ENCODE data around the gene GRWD1. TPM values are rescaled to one million over a fixed set of nuclear protein-coding genes. Genes with fewer than 3 reads are reported as not detected.

The GRWD1 gene
- total RNA-seq, 1 donor from 2014 or later = 10.6 TPM

GRCh38 chr19:48477067-48477685, 31.4 kb downstream of the GRWD1 start:
- Mint-ChIP-seq H3K27me3 (ENCODE audit: insufficient read depth, low read depth) (peaks cover 18% of the 10 kb centered on the region), H3K36me3 (peaks cover 35% of the 10 kb centered on the region), H3K9me3 (no peaks in the 10 kb centered on the region), H3K4me1 (peaks cover 13% of the 10 kb centered on the region), H3K27ac (no peak overlapping the region), H3K4me3 (no peak overlapping the region)
- H3K4me1 ChIP-seq = no peaks in the 10 kb centered on the region
- H3K9ac ChIP-seq = no peak overlapping the region
- no peaks in the 10 kb centered on the region for H3K27me3 ChIP-seq
- H3K9me3 ChIP-seq (ENCODE audit: low read depth) = no peaks in the 10 kb centered on the region
- TF ChIP-seq, protein P1, sequence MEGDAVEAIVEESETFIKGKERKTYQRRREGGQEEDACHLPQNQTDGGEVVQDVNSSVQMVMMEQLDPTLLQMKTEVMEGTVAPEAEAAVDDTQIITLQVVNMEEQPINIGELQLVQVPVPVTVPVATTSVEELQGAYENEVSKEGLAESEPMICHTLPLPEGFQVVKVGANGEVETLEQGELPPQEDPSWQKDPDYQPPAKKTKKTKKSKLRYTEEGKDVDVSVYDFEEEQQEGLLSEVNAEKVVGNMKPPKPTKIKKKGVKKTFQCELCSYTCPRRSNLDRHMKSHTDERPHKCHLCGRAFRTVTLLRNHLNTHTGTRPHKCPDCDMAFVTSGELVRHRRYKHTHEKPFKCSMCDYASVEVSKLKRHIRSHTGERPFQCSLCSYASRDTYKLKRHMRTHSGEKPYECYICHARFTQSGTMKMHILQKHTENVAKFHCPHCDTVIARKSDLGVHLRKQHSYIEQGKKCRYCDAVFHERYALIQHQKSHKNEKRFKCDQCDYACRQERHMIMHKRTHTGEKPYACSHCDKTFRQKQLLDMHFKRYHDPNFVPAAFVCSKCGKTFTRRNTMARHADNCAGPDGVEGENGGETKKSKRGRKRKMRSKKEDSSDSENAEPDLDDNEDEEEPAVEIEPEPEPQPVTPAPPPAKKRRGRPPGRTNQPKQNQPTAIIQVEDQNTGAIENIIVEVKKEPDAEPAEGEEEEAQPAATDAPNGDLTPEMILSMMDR (IDR thresholded peaks at IDR 0.05) = no peak
- TF ChIP-seq EZH2 (IDR thresholded peaks at IDR 0.05) (no peak), EZH2phosphoT487 (IDR thresholded peaks at IDR 0.05) (no peak)
- H3K36me3 ChIP-seq = no peaks in the 10 kb centered on the region
- H3F3A ChIP-seq (ENCODE audit: low read depth) = peaks cover 26% of the 10 kb centered on the region
- no peak overlapping the region for H3K27ac ChIP-seq
- H2AFZ ChIP-seq (replicated peaks) = no peak overlapping the region
- no peak overlapping the region for H3K4me2 ChIP-seq
- H3K79me2 ChIP-seq (ENCODE audit: low read depth) = no peaks in the 10 kb centered on the region
- H3K4me3 ChIP-seq = no peak overlapping the region
- DNase-seq (ENCODE audit: low spot score) = no peak
- peaks cover 39% of the 10 kb centered on the region for H4K20me1 ChIP-seq (ENCODE audit: low read depth)

DNA sequence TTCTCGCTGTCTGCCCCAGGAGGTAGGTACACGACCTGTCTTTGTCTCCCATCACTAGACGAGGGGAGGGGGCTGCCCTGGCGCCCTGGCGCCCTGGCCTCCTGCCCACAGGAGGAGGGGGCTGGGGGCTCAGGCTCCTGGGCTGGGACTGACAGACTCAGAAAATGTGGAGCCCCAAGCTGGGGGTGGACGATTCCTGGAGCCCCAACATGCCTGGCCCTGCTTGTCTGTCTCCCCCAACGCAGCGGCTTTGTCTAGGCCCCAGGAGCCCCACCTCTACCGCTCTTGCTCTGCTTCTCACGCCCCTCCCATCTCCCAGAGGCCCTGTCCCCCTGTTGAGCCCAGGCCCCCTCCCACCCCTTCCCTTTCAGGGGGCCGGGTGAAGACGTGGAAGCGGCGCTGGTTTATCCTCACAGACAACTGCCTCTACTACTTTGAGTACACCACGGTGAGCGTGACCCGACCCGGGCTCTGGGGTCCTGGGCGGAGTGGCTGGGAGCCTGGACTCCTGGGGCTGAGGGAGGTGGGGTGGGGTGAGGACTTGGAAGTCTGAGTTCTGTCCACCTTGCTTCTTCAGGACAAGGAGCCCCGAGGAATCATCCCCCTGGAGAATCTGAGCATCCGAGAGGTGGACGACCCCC, 32.0 kb downstream of the GRWD1 start:
- no peaks in the 10 kb centered on the region for H3K9me3 ChIP-seq (ENCODE audit: low read depth)
- no peak overlapping the region for H3K27ac Mint-ChIP-seq
- H3K4me2 ChIP-seq = no peak overlapping the region
- H2AFZ ChIP-seq (replicated peaks) = no peak overlapping the region
- peaks cover 19% of the 10 kb centered on the region for H3K27me3 Mint-ChIP-seq (ENCODE audit: insufficient read depth, low read depth)
- TF ChIP-seq EZH2phosphoT487 (IDR thresholded peaks at IDR 0.05) = no peak
- TF ChIP-seq, protein P1 (IDR thresholded peaks at IDR 0.05) = no peak
- no peak overlapping the region for H3K4me3 Mint-ChIP-seq
- H3K36me3 ChIP-seq = no peaks in the 10 kb centered on the region
- no peak overlapping the region for H3K4me3 ChIP-seq
- no peak overlapping the region for H3K9ac ChIP-seq
- no peaks in the 10 kb centered on the region for H3K27me3 ChIP-seq
- no peak overlapping the region for H3K27ac ChIP-seq
- no peaks in the 10 kb centered on the region for H3K4me1 ChIP-seq
- H4K20me1 ChIP-seq (ENCODE audit: low read depth) = peaks cover 33% of the 10 kb centered on the region
- H3K79me2 ChIP-seq (ENCODE audit: low read depth) = no peaks in the 10 kb centered on the region
- H3K36me3 Mint-ChIP-seq = peaks cover 32% of the 10 kb centered on the region
- H3K4me1 Mint-ChIP-seq = peaks cover 15% of the 10 kb centered on the region
- peaks cover 30% of the 10 kb centered on the region for H3F3A ChIP-seq (ENCODE audit: low read depth)
- no peaks in the 10 kb centered on the region for H3K9me3 Mint-ChIP-seq
- DNase-seq (ENCODE audit: low spot score) = no peak

DNA sequence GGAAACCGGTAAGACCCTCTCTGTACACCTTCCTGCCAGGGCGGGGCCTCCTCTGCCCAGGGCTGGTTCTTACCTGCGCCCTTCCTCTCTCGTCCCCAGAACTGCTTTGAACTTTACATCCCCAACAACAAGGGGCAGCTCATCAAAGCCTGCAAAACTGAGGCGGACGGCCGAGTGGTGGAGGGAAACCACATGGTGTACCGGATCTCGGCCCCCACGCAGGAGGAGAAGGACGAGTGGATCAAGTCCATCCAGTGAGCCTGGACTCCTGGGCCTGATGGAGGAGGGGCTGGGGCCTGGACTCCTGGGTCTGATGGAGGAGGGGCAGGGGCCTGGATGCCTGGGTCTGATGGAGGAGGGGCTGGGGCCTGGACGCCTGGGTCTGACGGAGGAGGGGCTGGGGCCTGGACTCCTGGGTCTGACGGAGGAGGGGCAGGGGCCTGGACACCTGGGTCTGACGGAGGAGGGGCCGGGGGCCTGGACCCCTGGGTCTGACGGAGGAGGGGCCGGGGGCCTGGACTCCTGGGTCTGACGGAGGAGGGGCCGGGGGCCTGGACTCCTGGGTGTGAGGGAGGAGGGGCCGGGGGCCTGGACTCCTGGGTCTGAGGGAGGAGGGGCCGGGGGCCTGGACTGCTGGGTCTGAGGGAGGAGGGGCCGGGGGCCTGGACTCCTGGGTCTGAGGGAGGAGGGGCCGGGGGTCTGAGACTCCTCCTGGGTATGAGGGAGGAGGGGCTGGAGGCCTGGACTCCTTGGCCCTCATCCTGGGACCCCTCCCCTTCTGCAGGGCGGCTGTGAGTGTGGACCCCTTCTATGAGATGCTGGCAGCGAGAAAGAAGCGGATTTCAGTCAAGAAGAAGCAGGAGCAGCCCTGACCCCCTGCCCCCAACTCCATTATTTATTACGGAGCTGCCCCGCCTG, 32.8 kb downstream of the GRWD1 start:
- DNase-seq (ENCODE audit: low spot score) = no peak
- Mint-ChIP-seq H3K27ac (no peak overlapping the region), H3K4me3 (peak overlapping the region; percentile 60), H3K4me1 (peaks cover 17% of the 10 kb centered on the region), H3K36me3 (peaks cover 27% of the 10 kb centered on the region), H3K27me3 (ENCODE audit: insufficient read depth, low read depth) (peaks cover 14% of the 10 kb centered on the region), H3K9me3 (no peaks in the 10 kb centered on the region)
- no peak overlapping the region for H2AFZ ChIP-seq (replicated peaks)
- no peaks in the 10 kb centered on the region for H3K36me3 ChIP-seq
- H3K4me3 ChIP-seq = no peak overlapping the region
- peaks cover 25% of the 10 kb centered on the region for H4K20me1 ChIP-seq (ENCODE audit: low read depth)
- TF ChIP-seq EZH2 (IDR thresholded peaks at IDR 0.05) (no peak), EZH2phosphoT487 (IDR thresholded peaks at IDR 0.05) (no peak)
- TF ChIP-seq, protein P1 (IDR thresholded peaks at IDR 0.05) = no peak
- no peaks in the 10 kb centered on the region for H3K27me3 ChIP-seq
- H3K4me1 ChIP-seq = no peaks in the 10 kb centered on the region
- H3F3A ChIP-seq (ENCODE audit: low read depth) = peaks cover 27% of the 10 kb centered on the region
- no peaks in the 10 kb centered on the region for H3K79me2 ChIP-seq (ENCODE audit: low read depth)
- H3K4me2 ChIP-seq = no peak overlapping the region
- no peak overlapping the region for H3K27ac ChIP-seq
- no peak overlapping the region for H3K9ac ChIP-seq
- H3K9me3 ChIP-seq (ENCODE audit: low read depth) = no peaks in the 10 kb centered on the region
